Activated CD8-positive, alpha-beta T cell treated with anti-CD3 and anti-CD28 coated beads, Interleukin-2, amount 10 ng/mL, durations not matched to agents 7 days and 5 days (primary cell): Measurements from ENCODE around the gene AHNAK. TPM values are rescaled to one million over a fixed set of nuclear protein-coding genes. Genes with fewer than 3 reads are reported as not detected.
A peak's percentile ranks its signal among the peaks of the same experiment; 100 is the strongest.
"Not testable (repeated sequence)": the region's sequence is repeated elsewhere in the genome, so short reads cannot be mapped to it uniquely, and the experiment has no call there.

Experiments used
- ATAC-seq: fragments of 150-1000 bp; cut with Tn5 transposase; one replicate; pipeline ENCODE4 v1.10.0; 2021; ENCODE audit warnings: moderate library complexity
- CTCF ChIA-PET: fragments of 350-600 bp; sonication (Branson Sonifier 250); formaldehyde crosslinking; loops from one replicate; lab custom pipeline; 2021; ENCODE audit warnings: antibody characterized with exemption; lab: Charles Lee
- POLR2A ChIA-PET: fragments of 350-600 bp; sonication (Branson Sonifier 250); formaldehyde crosslinking; loops from one replicate; lab custom pipeline; 2021; ENCODE audit warnings: antibody characterized with exemption; lab: Charles Lee
- DNase-seq: peaks from one replicate; pipeline ENCODE4 v3.0.0-alpha.2; 2020
- H3K27ac Mint-ChIP-seq: one replicate; pipeline ENCODE4 v1.8.0; 2021; ENCODE audit warnings: mild to moderate bottlenecking, mixed read lengths
- H3K27me3 Mint-ChIP-seq: one replicate; pipeline ENCODE4 v1.8.0; 2021; ENCODE audit warnings: low read depth, mixed read lengths
- H3K36me3 Mint-ChIP-seq: one replicate; pipeline ENCODE4 v1.8.0; 2021; ENCODE audit warnings: low read depth, mixed read lengths
- H3K4me1 Mint-ChIP-seq: one replicate; pipeline ENCODE4 v1.8.0; 2021; ENCODE audit warnings: low read depth, mixed read lengths
- H3K4me3 Mint-ChIP-seq: one replicate; pipeline ENCODE4 v1.8.0; 2021; ENCODE audit warnings: mild to moderate bottlenecking, mixed read lengths
- H3K9me3 Mint-ChIP-seq: one replicate; pipeline ENCODE4 v1.8.0; 2022; ENCODE audit warnings: mixed read lengths; ENCODE audit not compliant: insufficient read depth
- total RNA-seq, 2 experiments: library from RNA; stranded (reverse); gene quantifications; one replicate each; pipeline ENCODE4 v1.2.3, GENCODE V29; 2021

AHNAK gene
- total RNA-seq, 2 experiments from 2014 or later = 123 to 129 TPM

- ChIA-PET CTCF (interaction anchor here (4.3 kb wide), 1 partner anchor 41 kb away, joined by 16 read pairs; no protein-coding TSS in a partner anchor), POLR2A (no interaction called here)
- Mint-ChIP-seq H3K9me3 (no peaks in the 10 kb centered on the region), H3K27ac (no peak overlapping the region), H3K36me3 (no peaks in the 10 kb centered on the region), H3K27me3 (peaks cover 23% of the 10 kb centered on the region), H3K4me3 (no peak overlapping the region), H3K4me1 (peaks cover 4% of the 10 kb centered on the region)
- ATAC-seq (no peak), DNase-seq (no peak)
Observed at GRCh38 chr11:62501432-62501891, 45.1 kb downstream of the AHNAK start.

- CTCF ChIA-PET = interaction anchor here (1.3 to 4.3 kb wide), 3 partner anchors 42 to 76 kb away, joined by 3 to 16 read pairs (median 7); no protein-coding TSS in a partner anchor
- H3K4me3 Mint-ChIP-seq = no peak overlapping the region
- no peaks in the 10 kb centered on the region for H3K36me3 Mint-ChIP-seq
- POLR2A ChIA-PET = no interaction called here
- peaks cover 23% of the 10 kb centered on the region for H3K27me3 Mint-ChIP-seq
- H3K4me1 Mint-ChIP-seq = peaks cover 4% of the 10 kb centered on the region
- ATAC-seq (no peak), DNase-seq (no peak)
- no peak overlapping the region for H3K27ac Mint-ChIP-seq
- H3K9me3 Mint-ChIP-seq = no peaks in the 10 kb centered on the region
Observed at GRCh38 chr11:62500650-62501030, 46.0 kb downstream of the AHNAK start.

DNA sequence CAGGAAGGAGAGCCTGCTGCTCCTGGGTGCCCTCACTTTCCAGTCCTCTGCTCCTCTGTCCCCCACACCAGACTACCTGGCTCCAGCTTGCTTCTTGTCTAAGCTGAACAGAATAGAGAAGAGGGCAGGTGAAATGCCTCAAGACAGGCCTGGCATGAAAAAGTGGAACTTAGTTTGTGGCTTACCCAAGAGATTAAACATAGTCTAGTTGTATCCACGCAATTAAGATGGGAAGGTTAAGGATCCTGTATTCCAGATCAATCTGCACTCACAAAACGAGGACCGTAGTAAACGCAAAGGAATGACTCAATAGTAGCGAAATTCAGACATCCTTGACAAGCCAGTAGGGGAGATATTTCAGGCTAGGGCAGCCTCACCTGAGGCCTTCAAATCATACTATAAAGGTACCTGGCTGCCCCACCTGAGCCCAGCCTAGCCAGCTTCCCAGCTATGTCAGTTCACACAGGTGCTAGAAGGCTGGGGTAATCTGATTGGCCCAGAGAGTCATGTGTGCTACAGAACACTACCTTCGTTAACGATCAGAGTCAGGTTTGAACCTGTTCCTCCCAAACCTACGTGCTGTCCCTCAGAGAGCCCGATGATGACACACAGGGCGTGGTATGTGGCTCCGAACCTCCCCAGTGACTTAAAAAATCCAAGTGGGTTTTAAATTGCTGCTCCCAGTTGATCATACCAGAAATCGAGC, 46.5 kb downstream of the AHNAK start:
- Mint-ChIP-seq H3K9me3 (no peaks in the 10 kb centered on the region), H3K36me3 (no peaks in the 10 kb centered on the region), H3K4me1 (peaks cover 4% of the 10 kb centered on the region), H3K4me3 (no peak overlapping the region), H3K27ac (no peak overlapping the region), H3K27me3 (peaks cover 23% of the 10 kb centered on the region)
- ATAC-seq = no peak
- ChIA-PET CTCF (interaction anchor here (0.6 to 4.3 kb wide), 6 partner anchors 43 to 109 kb away, joined by 3 to 16 read pairs (median 3); no protein-coding TSS in a partner anchor), POLR2A (interaction anchor here (0.6 kb wide), 1 partner anchor 65 kb away, joined by 3 read pairs; no protein-coding TSS in a partner anchor)
- DNase-seq = no peak

GRCh38 chr11:62499311-62499943, 47.2 kb downstream of the AHNAK start:
- H3K4me1 Mint-ChIP-seq, H3K9me3 Mint-ChIP-seq, H3K36me3 Mint-ChIP-seq, DNase-seq, H3K4me3 Mint-ChIP-seq, H3K27ac Mint-ChIP-seq: not testable (repeated sequence)
- ChIA-PET POLR2A (interaction anchor here (0.6 kb wide), 1 partner anchor 64 kb away, joined by 3 read pairs; no protein-coding TSS in a partner anchor), CTCF (interaction anchor here (0.6 to 4.3 kb wide), 6 partner anchors 43 to 109 kb away, joined by 3 to 16 read pairs (median 3); no protein-coding TSS in a partner anchor)
- H3K27me3 Mint-ChIP-seq = peaks cover 22% of the 10 kb centered on the region
- ATAC-seq = peak; percentile 43

GRCh38 chr11:62498492-62499286, 47.9 kb downstream of the AHNAK start:
- Mint-ChIP-seq H3K4me1 (peaks cover 4% of the 10 kb centered on the region), H3K36me3 (no peaks in the 10 kb centered on the region), H3K9me3 (no peaks in the 10 kb centered on the region), H3K27ac (no peak overlapping the region), H3K27me3 (peaks cover 21% of the 10 kb centered on the region), H3K4me3 (no peak overlapping the region)
- ATAC-seq (no peak), DNase-seq (no peak)
- ChIA-PET POLR2A (no interaction called here), CTCF (interaction anchor here (2.0 to 4.3 kb wide), 2 partner anchors 44 kb away, joined by 9 to 16 read pairs; no protein-coding TSS in a partner anchor)

- no peaks in the 10 kb centered on the region for H3K9me3 Mint-ChIP-seq
- DNase-seq (no peak), ATAC-seq (no peak)
- H3K4me1 Mint-ChIP-seq = peaks cover 4% of the 10 kb centered on the region
- no peaks in the 10 kb centered on the region for H3K36me3 Mint-ChIP-seq
- POLR2A ChIA-PET = no interaction called here
- CTCF ChIA-PET = interaction anchor here (2.0 to 2.2 kb wide), 2 partner anchors 45 to 73 kb away, joined by 7 to 9 read pairs; no protein-coding TSS in a partner anchor
- no peak overlapping the region for H3K4me3 Mint-ChIP-seq
- H3K27me3 Mint-ChIP-seq = peaks cover 21% of the 10 kb centered on the region
- no peak overlapping the region for H3K27ac Mint-ChIP-seq
Observed at GRCh38 chr11:62498031-62498430, 48.6 kb downstream of the AHNAK start.

- Mint-ChIP-seq H3K4me3 (no peak overlapping the region), H3K4me1 (peaks cover 4% of the 10 kb centered on the region), H3K9me3 (no peaks in the 10 kb centered on the region), H3K27ac (no peak overlapping the region), H3K27me3 (peaks cover 14% of the 10 kb centered on the region), H3K36me3 (no peaks in the 10 kb centered on the region)
- CTCF ChIA-PET = interaction anchor here (2.0 to 2.2 kb wide), 2 partner anchors 46 to 73 kb away, joined by 7 to 9 read pairs; no protein-coding TSS in a partner anchor
- peak; percentile 26 for DNase-seq
- ATAC-seq = no peak
- POLR2A ChIA-PET = no interaction called here
Observed at GRCh38 chr11:62497132-62497801, 49.3 kb downstream of the AHNAK start.

GRCh38 chr11:62496676-62497075, 49.9 kb downstream of the AHNAK start:
- ATAC-seq (no peak), DNase-seq (no peak)
- ChIA-PET CTCF (interaction anchor here (2.0 to 2.2 kb wide), 2 partner anchors 46 to 72 kb away, joined by 7 to 9 read pairs; no protein-coding TSS in a partner anchor), POLR2A (no interaction called here)
- H3K36me3 Mint-ChIP-seq = no peaks in the 10 kb centered on the region
- H3K4me1 Mint-ChIP-seq = peaks cover 4% of the 10 kb centered on the region
- no peak overlapping the region for H3K4me3 Mint-ChIP-seq
- H3K27ac Mint-ChIP-seq = no peak overlapping the region
- no peaks in the 10 kb centered on the region for H3K9me3 Mint-ChIP-seq
- H3K27me3 Mint-ChIP-seq = peaks cover 9% of the 10 kb centered on the region

GRCh38 chr11:62494246-62494645, 52.4 kb downstream of the AHNAK start:
- no peaks in the 10 kb centered on the region for H3K4me1 Mint-ChIP-seq
- ATAC-seq = no peak
- POLR2A ChIA-PET = no interaction called here
- CTCF ChIA-PET = interaction anchor here (0.7 to 1.1 kb wide), 2 partner anchors 11 to 70 kb away, joined by 3 to 4 read pairs; no protein-coding TSS in a partner anchor
- H3K27me3 Mint-ChIP-seq = no peaks in the 10 kb centered on the region
- DNase-seq = no peak
- no peak overlapping the region for H3K4me3 Mint-ChIP-seq
- no peak overlapping the region for H3K27ac Mint-ChIP-seq
- H3K36me3 Mint-ChIP-seq = no peaks in the 10 kb centered on the region
- no peaks in the 10 kb centered on the region for H3K9me3 Mint-ChIP-seq

- Mint-ChIP-seq H3K27me3 (no peaks in the 10 kb centered on the region), H3K27ac (no peak overlapping the region), H3K36me3 (no peaks in the 10 kb centered on the region), H3K4me1 (no peaks in the 10 kb centered on the region), H3K9me3 (no peaks in the 10 kb centered on the region), H3K4me3 (no peak overlapping the region)
- ATAC-seq (no peak), DNase-seq (no peak)
- ChIA-PET POLR2A (no interaction called here), CTCF (interaction anchor here (1.1 kb wide), 1 partner anchor 69 kb away, joined by 4 read pairs; no protein-coding TSS in a partner anchor)
Observed at GRCh38 chr11:62493801-62494200, 52.8 kb downstream of the AHNAK start.

DNA sequence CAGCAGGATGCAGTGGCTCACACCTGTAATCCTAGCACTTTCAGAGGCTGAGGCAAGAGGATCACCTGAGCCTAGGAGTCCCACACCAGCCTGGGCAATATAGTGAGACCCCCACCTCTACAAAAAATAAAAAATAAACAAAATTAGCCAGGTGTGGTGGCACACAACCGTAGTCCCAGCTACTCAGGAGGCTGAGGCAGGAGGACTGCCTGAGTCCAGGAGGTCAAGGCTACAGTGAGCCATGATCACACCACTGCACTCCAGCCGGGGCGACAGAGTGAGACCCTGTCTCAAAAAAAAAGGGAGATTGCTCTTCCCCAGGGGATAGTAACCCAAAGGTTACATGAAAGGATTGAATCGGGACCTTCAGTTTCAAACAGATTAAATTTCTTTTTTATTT, 54.0 kb downstream of the AHNAK start:
- ATAC-seq (no peak), DNase-seq (no peak)
- CTCF ChIA-PET = interaction anchor here (1.3 kb wide), 1 partner anchor 50 kb away, joined by 5 read pairs; no protein-coding TSS in a partner anchor
- Mint-ChIP-seq H3K27me3 (no peaks in the 10 kb centered on the region), H3K9me3 (no peaks in the 10 kb centered on the region), H3K36me3 (no peaks in the 10 kb centered on the region), H3K4me1 (no peaks in the 10 kb centered on the region), H3K27ac (no peak overlapping the region), H3K4me3 (no peak overlapping the region)
- POLR2A ChIA-PET = no interaction called here
